ENCODE measurements around the gene EID3.

Gene EID3

DNA sequence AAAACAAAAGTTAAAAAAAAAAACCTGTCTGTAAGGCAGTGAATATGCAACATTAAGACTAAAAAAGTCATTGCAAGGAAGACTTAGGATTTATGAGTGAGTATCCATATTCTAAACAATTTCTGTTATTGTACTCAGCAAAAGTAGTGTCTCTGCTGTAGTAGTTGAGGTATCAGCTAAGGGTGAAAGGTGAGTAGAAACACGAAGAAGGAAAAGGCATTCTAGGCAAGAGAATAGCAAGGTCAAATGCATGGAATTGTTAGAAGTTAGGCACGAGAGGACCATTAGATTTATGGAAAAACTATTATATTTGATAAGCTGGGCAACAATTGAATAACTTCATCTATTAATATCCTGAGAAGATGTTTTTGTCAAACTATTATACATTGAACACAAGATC lies 1.8 kb downstream of the EID3 start:
- no peak for DNase-seq (ENCODE audit: low read depth, low spot score)
- in situ Hi-C loops (cut with HindIII; ENCODE audit: low sequenced_read_pairs), result no loop called here
- H3K4me3 ChIP-seq (ENCODE audit: low read depth, low read length), result no peak overlapping the region
- TF ChIP-seq CTCF (IDR thresholded peaks at IDR 0.05; ENCODE audit: low read depth, low read length), result no peak

GRCh38 chr12:104306376-104306775 lies 2.8 kb downstream of the EID3 start:
- no peak for DNase-seq (ENCODE audit: low read depth, low spot score)
- in situ Hi-C loops (cut with HindIII; ENCODE audit: low sequenced_read_pairs), result no loop called here
- H3K4me3 ChIP-seq (ENCODE audit: low read depth, low read length), result no peak overlapping the region
- TF ChIP-seq CTCF (IDR thresholded peaks at IDR 0.05; ENCODE audit: low read depth, low read length), result no peak

DNA sequence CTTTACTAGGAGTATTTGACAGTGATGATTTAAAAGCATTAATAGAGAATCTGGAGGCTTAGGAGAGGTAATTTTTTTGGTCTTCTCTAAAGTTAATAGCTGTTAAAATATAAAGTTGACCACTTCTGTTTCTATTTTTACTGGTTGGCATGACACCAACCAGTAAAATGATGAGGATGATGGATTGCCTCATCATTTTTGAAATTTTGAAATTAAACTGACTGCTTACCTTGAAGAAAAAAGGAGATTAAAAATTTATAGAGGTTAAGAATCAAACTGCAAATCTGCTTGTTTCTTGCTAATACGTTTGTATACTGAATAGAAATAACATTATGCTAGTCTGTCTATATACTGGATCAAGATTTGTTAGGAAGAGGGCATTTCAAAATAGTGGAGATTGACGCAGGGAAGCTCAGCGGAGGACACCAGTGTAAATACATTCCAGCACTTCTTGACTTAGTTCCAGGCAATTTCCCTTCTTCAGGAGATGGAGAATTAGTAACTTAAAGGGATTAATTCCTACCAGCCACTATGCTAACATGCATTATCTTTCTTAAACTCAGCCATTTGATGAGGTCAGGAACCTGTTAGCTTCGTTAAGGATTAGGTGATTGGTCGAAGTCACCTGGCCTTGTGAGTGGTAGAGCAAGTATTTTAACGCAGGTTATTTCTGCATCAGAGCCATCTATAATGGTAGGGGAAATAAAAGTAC lies 3.6 kb downstream of the EID3 start:
- in situ Hi-C loops (cut with HindIII; ENCODE audit: low sequenced_read_pairs), result no loop called here
- no peak for TF ChIP-seq CTCF (IDR thresholded peaks at IDR 0.05; ENCODE audit: low read depth, low read length)
- no peak overlapping the region for H3K4me3 ChIP-seq (ENCODE audit: low read depth, low read length)
- DNase-seq (ENCODE audit: low read depth, low spot score), result no peak

GRCh38 chr12:104307655-104308000 lies 4.1 kb downstream of the EID3 start:
- in situ Hi-C loops (cut with HindIII; ENCODE audit: low sequenced_read_pairs), result no loop called here
- DNase-seq (ENCODE audit: low read depth, low spot score), result no peak
- no peak for TF ChIP-seq CTCF (IDR thresholded peaks at IDR 0.05; ENCODE audit: low read depth, low read length)
- no peak overlapping the region for H3K4me3 ChIP-seq (ENCODE audit: low read depth, low read length)

DNA sequence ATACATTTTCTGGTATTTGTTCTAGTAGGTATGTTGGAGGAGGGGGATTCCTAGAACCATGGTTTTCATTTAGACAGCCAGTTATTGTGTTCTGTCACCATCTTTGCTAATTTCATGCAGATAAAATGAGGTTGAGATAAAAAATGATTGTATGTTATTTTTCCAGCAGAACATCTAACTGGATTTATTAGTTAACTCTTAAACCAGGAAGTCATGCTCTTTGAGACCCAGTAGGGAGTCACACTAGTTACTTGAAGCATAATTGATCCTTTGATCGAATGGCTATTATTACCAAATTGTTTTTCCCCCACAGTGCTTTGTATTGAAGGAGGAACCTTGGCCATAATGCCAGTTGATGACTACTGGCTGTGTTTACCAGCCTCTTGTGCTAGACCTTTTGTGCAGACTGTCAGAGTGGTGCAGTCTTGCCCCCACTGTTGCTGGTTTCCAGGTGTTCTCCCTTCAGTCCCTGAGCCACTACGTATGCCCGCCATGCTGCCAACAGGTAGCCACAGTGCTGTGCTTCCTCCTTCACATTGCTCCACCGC lies 6.0 kb downstream of the EID3 start:
- no peak for DNase-seq (ENCODE audit: low read depth, low spot score)
- no peak for TF ChIP-seq CTCF (IDR thresholded peaks at IDR 0.05; ENCODE audit: low read depth, low read length)
- in situ Hi-C loops (cut with HindIII; ENCODE audit: low sequenced_read_pairs), result no loop called here
- H3K4me3 ChIP-seq (ENCODE audit: low read depth, low read length), result no peak overlapping the region

DNA sequence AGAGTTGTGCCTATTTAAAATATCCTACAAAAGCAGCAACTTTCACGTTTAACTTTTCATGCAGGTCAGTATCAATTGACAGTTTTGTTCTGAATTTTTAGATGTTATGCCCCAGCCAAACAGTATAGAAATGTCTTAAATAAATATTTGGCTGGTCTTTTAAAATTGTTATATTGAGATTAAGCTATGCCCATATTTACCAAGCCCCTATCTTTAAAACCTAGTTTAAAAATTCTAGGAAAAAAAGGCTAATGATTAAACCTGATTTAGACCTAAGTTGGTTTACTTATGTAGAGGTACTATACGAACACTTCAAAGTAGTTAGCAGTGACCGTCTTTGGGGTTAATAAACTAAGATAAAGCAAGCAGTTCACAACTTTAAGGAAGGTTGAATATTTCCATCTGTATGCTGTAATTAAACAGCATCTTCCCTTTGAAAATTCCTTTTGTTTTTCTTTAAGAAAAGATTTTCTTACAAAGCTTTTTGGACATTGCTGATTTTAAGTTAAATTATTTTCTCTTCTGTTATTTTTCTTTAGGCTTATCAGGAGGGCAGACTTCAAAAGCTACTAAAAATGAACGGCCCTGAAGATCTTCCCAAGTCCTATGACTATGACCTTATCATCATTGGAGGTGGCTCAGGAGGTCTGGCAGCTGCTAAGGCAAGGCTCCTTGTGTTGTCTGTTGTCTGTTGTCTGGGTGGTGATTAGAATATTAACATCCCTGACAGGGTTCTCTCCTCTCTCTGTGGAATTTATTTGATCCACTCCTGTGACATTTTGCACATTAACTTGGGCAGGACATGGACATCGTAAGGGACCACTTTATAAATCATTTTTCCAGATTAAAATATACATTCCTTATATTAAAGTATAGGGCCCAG lies 7.5 kb downstream of the EID3 start:
- in situ Hi-C loops (cut with HindIII; ENCODE audit: low sequenced_read_pairs), result no loop called here
- DNase-seq (ENCODE audit: low read depth, low spot score), result no peak
- TF ChIP-seq CTCF (IDR thresholded peaks at IDR 0.05; ENCODE audit: low read depth, low read length), result no peak
- H3K4me3 ChIP-seq (ENCODE audit: low read depth, low read length), result no peak overlapping the region

Data from astrocyte of the spinal cord (primary cell).